HG03175 (cell line): ENCODE results near the gene PJVK.
A peak's percentile ranks its signal among the peaks of the same experiment; 100 is the strongest.
"Not testable (repeated sequence)": the region's sequence is repeated elsewhere in the genome, so short reads cannot be mapped to it uniquely, and the experiment has no call there.

ENCODE experiments used
- ATAC-seq: cut with Tn5 transposase; IDR thresholded peaks from one replicate; pipeline ENCODE4 v1.9.1; 2021; ENCODE audit warnings: mild to moderate bottlenecking, moderate library complexity; ENCODE audit not compliant: unreplicated experiment

PJVK gene, protein sequence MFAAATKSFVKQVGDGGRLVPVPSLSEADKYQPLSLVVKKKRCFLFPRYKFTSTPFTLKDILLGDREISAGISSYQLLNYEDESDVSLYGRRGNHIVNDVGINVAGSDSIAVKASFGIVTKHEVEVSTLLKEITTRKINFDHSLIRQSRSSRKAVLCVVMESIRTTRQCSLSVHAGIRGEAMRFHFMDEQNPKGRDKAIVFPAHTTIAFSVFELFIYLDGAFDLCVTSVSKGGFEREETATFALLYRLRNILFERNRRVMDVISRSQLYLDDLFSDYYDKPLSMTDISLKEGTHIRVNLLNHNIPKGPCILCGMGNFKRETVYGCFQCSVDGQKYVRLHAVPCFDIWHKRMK

DNA sequence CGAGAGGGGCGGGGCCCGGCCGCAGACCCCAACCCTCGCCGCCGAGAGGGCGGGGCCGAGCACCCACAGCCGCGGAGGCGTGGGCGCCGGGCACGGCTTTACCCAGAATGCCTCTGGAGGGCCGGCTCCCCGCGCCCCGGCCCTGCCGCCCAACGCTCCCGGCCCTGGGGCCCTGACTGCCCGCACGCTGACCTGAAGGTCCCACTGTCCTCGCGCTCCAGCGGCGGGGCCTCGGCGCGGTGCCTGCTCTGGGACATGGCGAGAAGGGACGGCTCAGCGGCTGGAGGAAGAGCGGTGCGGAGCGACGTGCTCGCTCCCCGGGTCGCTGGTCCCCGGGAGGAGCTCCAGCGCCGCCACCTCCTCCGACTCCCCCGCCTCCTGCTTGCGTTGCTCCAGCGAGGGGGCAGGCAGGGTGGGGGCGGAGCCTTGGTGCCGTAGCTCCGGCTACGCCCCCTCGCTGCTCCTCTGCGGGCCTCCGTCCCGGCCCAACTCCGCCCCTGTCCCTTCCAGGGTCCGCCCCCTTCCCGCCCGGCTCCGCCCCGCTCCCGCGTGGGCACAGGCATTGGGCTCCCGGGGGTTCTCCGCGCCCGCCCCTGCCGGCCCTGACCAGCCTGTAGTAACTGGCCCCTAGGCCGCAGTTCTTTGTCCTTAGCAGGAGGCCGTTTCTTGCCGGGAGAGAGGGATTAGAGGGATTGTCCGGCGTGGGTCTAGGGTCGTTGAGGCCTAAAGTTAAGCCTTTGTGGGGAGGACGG lies at the start of gene PJVK, which contains the start of gene PRKRA:
Gene PJVK, plus strand, starts transcription at position 605 of the 752 bp plus-strand sequence. CDS start 2,032 bp downstream, outside the sequence.
Gene PRKRA, minus strand, starts transcription at position 402 of the 752 bp plus-strand sequence. Its CDS starts 145 bp downstream, at position 257.
- ATAC-seq = peak; percentile 85

DNA sequence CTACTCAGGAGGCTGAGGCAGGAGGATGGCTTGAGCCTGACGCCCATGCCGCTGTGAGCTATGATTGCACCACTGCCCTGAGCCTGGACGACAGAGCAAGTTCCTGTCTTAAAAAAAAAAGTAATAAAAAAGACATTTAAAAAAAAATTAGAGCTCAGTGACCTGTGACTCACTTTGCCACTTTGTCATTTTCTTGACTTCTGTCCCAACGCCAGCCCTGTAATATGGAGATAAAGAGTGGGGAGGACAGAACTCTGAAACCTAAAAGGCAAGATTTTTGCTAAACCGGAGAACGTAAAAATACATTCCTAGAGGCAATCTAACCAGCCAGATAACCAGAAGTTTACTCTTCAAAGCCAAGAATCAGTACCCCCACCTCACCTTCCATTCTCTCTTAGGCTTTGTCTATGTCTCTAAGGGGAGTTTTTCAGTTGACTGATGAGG lies 49.2 kb upstream of the PJVK start:
- ATAC-seq = no peak

DNA sequence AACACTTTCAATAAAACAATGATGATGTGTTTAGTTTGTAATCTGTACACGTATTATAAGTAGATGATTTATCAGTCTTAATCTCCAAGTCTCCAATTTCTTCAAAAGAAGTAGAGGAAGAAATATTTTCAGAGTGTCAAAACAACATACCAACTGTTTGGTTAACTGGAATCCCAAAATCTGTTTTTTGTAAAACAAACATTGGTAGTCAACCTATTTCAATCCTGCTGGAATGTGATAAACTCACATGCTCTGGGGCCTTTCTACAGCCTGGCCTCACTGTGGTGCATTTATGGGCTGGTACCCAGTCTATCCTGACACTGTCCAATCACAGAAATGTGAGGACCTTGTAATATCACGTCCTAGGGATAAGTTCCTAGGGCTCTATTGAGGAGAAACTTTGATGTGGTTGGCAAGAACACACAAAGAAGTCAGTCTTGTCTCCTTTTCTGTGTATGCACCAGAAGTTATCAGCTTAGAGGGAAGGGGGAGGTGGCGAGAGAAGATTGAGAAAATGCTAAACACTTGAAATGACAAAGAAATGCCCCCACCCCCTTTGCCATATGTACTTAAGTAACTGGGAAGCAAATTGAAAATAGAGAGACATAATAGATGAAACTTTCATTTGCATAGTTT lies 47.4 kb upstream of the PJVK start:
- peak; percentile 36 for ATAC-seq

DNA sequence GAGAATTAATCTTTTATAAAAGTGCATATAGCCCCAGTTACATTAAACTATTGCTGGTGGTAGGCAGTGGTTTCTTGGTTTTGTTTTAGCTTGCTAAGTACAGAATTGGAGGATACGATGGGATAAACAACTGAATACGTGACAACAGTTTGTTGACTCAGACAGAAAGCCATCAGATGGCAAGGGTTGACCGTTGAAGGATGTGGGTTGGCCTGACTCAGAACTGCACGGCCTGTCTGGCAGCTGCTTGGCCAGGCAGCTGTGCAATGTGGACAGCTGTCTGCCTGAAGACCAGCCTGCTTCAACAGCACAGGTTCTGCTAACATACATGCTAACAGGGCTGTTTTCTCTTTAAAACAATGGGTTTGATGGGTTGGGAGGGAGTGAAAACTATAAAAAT lies 46.8 kb upstream of the PJVK start:
- ATAC-seq = peak; percentile 99

DNA sequence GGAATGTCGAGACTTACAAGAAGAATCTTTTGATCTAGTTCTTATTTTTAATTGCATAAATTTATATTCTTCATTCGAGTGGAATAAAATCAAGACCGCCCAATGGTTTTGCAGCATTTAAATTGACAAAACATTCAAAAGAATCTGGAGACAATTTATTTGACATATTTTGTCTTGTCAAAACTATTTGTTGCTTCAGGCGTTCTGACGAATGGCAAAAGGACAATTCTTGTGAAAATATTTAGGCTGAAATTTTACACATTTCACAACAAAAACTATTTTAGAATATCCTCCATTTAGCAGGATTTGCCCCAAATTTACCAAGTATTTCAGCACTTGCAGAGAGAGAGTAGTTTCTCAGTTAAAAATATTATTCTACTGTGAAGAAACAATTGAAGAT lies 41.9 kb upstream of the PJVK start:
- ATAC-seq = no peak

DNA sequence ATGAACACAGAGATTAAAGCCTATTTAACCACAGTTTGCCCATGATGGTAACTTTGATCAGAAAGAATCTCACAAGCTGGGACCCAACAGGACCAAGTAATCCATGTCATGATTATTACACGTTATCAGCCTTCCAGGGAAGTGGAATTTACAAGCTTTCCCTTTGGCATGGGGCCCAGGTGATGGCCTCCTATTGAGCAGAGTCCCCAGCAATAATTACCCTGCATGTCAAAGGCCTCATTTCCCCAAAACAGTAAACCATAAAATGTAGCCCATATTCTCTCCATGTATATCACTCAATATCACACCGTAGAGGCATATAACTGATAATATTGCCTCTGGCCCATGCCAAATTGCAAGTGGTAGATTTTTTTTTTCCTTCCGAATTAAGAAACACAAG lies 39.1 kb upstream of the PJVK start:
- no peak for ATAC-seq

DNA sequence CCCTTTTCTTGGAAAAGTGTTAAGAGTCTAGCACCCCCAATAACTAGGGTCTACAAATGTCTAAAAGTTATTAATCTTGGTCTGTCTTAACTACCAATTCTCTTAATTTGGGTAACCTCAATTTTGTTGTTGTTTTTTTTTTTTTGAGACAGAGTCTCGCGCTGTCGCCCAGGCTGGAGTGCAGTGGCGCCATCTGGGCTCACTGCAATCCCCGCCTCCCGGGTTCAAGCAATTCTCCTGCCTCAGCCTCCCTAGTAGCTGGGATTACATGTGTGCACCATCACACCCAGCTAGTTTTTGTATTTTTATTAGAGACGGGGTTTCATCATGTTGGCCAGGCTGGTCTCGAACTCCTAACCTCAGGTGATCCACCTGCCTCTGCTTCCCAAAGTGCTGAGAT lies 38.7 kb upstream of the PJVK start:
- not testable (repeated sequence) for ATAC-seq

DNA sequence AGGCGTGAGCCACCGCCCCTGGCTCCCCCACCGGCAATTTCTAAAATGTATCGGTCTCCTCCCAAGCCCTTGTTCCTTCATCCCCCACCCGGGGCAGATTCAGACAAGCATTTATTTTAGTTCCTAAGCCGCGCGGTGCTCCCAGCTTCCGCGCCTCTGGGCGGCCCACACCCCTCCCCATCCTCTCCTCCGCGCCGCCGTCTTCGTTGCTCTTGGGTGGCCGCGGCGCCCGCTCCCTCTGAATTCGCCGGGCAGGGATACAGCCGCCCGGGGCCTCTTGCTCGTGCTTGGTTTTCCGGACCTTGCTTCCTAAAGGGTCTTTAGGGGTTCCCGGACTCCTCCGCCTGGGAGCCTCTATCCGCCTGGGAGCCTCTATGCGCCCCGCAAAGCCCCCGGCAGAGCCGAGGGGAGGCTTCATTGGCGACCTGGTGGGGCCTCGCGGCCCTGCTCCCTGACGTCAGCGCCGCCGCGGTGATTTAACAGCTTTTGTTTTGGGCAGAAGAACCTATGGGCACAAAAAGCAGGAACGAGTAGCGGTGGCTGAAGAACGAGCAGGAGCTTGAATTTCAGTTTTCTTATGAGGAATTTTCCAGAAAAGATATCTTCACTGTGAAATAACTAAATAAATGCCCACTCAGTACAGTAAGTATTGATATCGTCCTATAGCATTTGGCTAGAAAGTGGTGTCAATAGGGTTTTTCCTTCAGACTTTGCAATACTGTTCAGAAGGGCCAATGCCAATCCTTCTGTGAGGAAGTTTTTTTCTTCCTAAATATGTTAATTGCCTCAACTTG lies 37.5 kb upstream of the PJVK start:
- peak; percentile 74 for ATAC-seq

DNA sequence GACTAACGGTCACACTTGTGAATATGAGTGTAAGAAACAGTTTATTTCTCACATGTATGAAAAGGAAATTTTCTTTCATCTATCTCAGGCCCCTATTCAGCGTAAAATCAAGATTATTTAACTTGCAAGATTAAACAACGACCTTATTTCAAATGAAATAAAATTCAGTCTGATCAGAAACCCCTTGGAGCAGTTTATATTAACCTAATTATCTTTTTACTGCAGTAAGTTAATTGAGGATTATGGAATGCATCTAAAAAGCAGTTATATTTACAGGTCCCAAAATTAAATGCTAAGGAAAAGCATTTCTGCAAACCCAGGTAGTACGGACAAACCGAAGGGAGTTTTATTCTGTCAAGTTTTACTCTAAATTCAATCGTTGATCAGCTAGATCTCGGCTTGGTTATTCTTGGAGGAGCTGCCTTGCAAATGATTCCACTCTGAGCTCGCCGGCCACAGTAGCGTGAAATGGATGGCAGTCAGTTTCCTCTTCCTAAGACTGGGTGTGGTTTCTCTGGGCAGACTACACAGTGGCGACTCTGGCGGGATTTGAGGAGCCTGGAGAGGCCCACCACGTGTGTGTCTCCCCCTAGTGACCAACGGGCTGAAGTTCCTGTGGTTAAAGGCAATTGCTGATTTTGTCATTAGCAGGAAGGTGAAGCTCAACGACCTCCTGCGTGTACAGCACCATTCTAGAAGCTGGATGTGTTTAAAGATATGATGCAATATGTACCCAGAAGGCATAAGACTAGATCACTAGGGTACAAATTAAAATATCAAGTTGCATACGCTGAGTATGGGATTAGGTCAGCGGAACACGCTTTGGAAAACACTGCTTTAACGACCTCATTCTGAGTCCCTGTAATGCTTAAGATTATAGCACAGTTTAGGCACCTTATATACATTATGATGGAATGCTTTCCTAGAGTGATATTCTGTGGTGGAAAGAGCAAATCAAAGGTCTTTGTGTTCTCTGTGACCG lies 36.6 kb upstream of the PJVK start:
- ATAC-seq = peak; percentile 76

DNA sequence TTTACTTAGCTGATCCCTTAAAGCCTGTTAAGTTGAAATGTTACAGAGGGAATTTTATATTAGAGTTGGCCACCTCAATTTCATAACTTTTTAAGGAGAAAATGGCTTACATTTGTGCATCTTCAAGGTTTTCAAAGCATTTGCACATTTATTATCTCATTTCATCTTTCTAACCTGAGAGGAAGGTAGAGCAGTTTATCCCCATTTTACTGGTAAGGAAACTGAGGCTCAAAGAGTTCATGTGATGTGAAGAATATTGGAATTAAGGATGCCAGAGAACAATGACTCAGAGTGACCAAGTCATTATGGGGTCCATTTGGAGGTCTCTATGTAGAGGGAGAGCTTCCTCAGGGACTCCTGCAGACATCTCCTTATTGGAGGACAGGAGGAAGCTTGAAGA lies 35.2 kb upstream of the PJVK start:
- no peak for ATAC-seq

DNA sequence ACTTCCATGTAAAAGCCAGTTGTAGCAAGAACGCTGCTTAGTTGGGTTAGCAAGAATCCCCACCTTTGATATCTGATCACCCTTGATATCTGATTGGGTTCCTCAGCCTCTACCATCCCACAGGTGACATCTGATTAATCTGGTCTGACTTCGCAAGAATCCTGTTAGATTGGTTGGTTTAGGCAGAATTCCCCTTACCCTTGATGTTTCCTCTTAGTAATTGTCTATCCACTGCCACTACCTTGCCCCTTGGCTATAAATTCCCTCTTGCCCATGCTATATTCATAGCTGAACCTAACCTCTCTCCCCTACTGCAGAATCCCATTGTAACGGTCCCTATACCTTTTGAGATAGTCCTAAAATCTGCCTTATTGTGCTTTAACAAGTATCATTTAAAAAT lies 33.3 kb upstream of the PJVK start:
- no peak for ATAC-seq

DNA sequence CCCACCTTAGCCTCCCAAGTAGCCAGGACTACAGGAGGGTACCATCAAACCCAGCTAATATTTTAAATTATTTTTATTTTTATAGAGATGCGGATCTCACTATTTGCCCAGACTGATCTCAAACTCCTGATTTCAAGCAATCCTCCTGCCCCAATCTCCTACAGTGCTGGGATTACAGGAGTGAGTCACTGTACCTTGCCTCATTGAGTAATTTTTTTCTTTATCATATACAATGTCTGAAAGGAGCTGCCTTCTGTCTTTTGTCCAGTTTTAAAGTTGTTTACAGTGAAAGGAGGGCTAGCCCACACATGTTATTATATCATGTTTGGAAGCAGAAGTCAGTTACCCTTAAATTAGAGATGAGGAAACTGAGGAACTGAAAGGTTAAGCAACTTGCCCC lies 32.8 kb upstream of the PJVK start:
- no peak for ATAC-seq

DNA sequence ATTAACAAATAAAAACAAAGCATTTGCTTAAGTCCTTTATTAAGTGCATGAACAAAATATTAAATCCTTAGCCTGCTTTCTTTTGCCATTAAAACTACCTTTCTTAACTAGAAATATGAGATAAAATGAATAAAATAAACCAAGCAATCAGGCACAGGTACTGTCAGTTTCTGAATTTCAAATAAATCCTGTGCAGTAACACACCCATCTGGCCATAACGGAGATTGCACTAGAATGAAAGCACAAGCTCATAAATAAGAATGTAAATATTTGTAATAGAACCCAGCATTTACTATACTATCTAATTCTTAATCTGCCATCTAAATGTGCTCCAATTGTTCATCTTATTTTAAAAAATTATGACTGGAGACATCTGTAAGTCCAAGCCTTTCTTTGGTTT lies 32.1 kb upstream of the PJVK start:
- ATAC-seq = no peak

DNA sequence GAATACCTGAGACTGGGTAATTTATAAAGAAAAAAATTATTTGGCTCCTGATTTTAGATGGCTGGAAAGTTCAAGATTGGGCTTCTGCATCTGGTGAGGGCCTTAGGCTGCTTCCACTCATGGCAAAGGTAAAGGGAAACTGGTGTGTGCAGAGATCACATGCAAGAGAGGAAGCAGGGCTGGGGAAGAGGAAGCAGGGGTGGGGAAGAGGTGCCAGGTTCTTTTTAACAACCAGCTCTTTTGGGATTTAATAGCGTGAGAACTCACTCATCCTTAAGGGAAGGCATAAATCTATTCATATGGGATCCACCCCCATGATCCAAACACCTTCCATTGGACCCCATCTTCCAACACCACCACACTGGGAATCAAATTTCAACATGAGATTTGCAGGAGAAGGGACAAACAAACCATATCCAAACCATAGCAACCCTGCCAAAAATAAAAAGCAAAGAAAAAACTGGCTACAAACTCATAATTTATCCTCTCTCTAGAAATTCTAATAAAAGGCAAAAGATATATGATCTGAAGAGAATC lies 30.6 kb upstream of the PJVK start:
- no peak for ATAC-seq

DNA sequence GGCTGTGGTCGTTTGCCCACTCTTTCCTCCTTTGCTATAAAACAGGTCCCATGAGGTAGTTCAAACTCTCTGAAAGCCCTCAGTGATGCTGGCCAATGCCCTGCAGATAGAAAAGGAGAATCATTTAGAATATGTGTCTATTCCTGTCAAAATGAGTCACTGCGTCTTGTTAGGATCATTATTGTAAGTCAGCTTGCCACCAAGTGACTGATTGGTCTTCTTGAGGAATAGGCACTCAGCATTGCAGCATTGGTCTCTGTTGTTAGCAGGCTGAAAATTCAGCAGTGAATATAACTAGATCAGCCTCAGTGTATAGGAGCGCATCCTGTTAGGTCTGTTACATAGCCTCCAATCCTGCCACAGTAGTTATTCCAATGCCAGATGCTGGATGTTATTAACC lies 29.1 kb upstream of the PJVK start:
- ATAC-seq = no peak

DNA sequence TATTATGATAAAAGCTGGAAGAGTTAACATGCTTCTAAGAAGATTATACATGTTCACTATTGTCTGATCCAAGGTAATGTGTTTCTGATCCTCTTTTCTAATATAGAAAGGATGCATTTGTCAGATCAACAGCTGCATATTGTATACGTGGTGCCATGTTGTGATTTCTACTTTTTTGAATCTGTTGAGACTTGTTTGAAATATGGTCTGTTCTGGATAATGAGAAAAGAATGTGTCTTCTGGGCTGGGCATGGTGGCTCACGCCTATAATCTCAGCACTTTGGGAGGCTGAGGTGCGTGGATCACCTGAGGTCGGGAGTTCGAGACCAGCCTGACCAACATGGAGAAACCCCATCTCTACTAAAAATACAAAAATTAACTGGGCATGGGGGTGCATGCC lies 27.4 kb upstream of the PJVK start:
- not testable (repeated sequence) for ATAC-seq

DNA sequence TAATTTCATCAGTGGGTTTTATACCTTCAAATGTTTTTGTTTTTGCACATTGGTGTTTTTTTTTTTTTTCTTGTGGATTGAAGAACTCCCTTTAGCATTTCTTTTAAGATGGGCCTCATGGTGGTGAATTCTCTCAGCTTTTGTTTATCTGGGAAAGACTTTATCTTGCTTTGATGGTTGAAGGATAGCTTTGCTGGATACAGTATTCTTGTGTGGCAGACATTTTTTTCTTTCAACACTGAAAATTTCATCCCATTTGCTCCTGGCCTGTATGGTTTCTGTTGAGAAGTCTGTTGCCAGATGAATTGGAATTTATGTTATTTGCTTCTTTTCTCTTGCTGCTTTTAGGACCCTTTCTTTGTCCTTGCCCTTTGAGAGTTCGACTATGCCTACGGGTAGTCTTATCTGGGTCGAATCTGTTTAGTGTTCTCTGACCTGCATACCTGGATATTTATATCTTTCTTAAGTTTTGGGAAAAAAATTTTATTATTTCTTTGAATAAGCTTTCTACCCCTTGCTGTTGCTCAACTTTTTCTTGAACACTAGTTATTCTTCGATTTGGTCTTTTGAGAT lies 25.8 kb upstream of the PJVK start:
- no peak for ATAC-seq

DNA sequence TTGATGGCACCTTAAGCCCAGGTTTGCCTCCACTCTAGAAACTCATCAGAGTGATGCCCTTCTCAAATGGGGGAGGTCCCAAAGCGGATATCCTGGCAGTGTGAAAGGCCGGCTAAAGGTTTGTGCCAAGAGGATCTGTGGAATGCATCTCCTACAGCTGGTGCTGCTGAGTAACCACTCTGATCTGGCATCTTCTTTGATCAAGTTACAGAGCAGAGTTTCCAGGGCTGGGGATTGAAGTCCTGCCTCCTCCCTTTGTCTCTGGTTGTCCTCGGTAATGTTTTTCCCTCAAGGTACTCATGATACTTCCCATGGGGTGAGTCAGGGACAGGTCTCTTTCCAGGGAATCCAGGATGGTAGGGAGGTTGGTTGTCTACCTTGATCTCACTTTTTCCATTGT lies 24.8 kb upstream of the PJVK start:
- no peak for ATAC-seq

DNA sequence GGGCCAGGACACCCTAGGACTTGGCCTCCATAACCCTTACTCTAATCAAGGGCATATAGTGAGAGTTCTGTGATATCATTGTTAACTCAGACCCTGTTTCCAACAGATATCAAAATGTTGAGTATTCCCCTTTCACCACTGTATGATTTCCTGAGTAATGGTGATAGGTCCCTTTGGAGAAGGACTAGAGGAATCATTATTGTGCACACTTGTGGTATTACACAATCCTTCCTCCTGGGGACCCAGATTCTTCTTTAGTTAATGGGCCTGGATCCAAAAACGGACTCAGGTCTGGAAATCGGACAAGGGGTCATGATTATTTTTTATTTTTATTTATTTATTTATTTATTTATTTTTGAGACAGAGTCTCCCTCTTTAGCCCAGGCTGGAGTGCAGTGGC lies 23.7 kb upstream of the PJVK start:
- ATAC-seq = no peak
